TTC549 (cell line): ENCODE measurements around the gene SHROOM2.
"Not testable (repeated sequence)": the region's sequence is repeated elsewhere in the genome, so short reads cannot be mapped to it uniquely, and the experiment has no call there.

Source experiments
- FAIRE-seq: peaks from 2 replicates; lab custom pipeline; 2012; peaks lifted over from hg19 to GRCh38; lab: Jason Lieb, UNC

SHROOM2 gene

DNA sequence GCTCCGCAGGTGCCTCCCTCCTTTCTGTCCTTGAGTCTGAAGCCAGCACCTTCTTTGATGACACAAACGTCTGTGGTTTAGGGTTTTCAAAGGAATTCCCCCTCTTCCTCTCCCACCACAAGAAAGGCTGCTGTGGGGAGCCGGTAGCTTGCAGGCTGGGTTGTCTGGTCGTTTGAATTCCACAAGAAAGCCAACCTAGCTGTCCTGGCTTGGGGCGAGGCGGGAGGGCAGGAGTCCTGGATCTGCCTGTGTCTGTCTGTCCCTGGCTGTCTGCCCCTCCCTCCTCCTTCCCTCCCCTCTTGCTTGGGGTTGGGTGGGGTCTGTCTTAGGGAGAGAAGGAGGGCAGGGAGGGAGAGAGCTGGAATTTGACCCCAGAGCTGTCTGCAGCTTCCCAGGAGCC, 56.3 kb downstream of the SHROOM2 start:
- FAIRE-seq, result no peak

DNA sequence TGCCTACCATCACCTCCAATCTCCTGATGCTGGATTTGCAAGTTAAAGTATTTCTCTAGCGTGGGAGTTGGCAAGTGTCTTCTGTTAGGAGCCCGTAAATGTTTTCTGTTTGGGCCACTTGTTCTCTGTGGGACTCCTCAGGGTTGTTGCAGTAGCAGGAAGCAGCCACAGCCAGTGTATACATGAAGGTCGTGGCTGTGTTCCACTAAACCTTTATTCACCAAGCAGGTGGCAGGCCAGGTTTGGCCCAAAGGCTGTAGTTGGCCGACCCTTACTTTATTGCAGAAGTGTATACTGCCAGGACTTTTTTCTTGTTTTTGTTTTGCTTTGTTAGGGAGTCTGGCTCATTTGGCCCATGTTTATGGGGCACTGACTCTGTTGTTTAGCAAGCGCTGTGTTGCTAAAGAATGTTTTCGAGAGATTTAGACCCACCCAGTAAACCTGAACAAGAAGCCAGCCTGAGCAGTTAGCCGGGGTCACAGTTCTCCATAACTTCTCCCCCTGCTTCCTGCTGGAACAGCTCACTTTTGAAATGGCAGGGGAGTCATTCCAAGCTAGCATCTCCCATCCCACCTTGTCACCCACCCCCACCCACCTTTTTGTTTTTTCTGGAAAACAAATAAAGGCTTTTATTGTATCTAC, 58.8 kb downstream of the SHROOM2 start:
- FAIRE-seq, result no peak

DNA sequence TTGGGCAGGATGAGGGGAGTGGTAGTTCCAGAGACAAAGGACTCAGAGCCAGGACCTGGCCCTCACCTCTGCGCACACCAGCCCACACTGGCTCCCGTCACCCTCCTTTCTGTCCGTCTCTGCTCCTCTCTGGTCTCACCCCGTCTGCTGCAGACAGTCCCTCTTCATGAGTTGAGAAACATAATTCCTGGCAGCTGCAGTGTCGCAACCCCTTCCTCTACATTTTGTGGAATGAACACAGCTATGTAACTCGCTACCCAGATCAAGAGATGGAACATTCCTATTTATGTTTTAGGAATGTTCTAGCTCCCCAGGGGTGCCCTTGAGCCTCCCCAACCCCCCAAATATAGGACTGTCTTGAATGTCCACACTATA, 59.3 kb downstream of the SHROOM2 start:
- FAIRE-seq, result no peak

DNA sequence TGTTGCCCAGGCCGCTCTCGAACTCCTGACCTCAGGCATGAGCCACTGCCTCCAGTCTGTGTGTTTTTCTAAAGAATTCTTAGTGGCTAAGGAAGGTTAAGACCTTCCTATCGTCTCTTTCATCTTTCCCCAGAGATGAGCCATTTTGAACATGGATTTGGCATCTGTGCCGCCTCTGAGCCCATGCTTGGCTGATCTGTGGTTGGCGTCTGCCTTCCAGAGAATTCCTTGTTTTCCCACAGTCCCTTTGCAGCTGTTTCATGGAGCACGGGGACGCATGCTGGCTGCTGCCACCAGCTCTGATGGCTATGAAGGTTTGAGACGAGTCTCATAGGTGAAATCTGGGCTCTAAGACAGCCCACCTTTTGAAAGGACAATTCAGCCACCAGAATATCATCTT, 60.4 kb downstream of the SHROOM2 start:
- no peak for FAIRE-seq

DNA sequence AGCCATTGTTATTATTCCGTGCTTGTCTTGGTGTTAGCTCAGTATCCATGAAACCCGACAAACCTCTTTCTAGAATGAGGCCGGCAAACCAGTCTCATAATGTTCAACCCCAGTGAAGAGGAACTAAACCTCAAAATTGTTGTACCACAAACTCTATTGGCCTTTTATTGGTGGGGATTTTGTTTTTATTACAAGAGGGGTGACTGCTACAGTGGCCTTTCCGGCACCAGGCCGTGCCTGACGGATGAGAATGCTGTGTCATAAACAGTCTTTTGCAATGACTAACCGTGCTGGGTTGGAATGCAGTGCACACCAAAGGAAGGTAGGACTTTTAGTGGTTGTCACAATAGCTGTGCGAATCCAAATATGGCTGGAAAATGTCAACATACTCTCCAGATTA, 60.8 kb downstream of the SHROOM2 start:
- no peak for FAIRE-seq

DNA sequence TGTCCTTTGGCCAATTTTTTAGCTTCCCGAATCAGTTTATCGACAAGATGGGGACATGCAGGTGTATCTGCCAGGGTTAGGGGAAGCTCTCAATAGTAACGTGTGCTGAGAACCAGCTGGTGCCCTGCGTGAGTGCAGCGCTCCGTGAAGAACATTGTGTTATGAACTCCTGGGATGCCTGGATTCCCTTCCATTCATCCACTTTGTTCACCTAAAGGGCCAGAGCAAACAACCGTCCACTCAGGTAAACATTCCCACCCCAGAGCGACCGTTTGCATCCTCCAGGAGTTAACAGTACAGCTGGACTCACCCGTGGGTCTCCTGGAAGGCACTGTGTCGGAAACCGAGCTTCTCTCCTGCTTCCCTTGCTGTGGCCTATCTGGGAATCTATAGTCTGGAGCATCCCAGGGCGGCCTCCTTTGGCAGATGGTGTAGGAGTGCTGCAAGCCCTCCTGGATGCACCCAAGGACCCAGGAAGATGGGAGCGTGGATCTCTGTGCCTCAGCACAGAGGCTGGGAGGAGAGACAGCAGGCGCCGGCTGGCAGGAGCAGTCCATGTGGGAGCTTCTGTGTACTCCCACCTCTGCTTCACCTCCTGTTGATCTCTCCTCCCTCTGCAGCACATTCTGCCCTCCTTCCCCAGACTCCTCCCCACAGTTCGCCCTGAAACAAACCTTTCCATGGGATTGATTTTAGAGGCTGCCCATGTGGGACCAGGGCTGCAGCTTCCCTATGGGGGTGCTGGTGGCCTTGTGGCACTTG, 62.7 kb downstream of the SHROOM2 start:
- no peak for FAIRE-seq

DNA sequence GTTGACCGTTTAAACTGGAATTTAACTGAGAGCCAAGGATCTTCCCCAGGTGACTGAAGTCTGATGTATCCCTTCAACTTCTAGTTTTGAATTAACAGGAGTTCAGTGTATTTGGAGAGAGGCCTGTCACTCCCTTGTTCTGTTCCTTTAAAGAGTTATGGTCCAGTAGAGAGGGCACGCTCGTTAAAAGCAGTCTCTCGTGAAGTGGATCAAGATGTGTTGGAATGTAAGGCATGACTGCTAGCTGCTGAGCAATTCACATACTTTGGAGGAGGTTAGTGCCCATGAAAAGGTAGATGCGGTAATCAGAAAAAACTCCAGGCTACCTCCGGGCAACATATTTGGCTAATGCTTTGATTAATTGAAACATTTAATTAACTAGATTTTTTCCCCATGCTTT, 65.7 kb downstream of the SHROOM2 start:
- FAIRE-seq, result no peak

DNA sequence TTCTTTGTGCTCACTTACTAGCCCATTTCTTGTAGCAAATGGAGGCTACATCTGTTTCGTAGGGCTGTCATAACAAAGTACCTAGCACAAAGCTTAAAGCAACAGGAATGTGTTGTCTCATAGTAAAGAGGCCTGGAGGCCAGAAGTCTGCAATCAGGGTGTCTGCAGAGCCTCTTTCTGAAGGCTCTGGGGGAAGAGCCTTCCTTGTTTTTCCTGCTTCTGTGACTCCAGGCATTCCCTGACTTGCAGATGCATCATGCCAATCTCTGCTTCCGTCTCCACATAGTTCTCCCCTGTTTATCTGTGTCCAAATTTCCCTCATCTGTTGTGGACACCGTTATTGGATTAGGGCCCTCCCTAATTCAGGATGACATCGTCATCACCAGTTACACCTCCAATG, 67.1 kb downstream of the SHROOM2 start:
- no peak for FAIRE-seq

DNA sequence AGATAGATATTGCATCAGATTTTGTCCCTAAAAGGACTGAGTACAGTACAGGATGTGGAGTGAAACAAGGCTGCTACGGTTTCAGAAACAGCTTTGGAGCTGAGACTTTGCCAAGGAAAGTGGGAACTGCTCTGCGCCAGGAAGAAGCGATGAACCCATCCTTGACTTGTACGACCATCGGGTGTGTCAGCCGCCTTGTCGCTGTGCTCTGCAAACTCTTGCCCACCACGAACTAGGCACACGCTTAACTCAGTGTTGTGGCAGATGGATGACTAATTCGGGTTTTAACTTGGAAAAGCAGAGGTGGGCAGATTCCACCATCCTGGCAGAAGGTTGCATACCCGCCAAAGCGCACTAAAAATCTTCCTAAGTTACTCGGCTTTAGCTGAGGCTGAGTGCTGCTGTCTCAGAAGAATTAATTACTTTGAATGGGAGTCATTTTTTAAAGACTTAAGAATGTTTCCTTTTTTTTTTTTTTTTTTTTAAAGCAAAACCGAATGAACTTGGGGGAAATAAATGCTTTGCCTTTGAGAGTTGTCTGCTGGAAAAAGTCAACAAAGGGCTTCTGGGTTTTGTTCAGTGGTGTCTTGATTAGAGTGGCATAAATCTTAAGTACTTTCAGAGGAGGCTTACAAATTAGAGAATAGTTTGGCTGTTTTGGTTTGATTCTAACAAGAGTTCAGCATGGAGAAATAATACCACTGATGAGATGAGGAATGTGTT, 69.5 kb downstream of the SHROOM2 start:
- no peak for FAIRE-seq

DNA sequence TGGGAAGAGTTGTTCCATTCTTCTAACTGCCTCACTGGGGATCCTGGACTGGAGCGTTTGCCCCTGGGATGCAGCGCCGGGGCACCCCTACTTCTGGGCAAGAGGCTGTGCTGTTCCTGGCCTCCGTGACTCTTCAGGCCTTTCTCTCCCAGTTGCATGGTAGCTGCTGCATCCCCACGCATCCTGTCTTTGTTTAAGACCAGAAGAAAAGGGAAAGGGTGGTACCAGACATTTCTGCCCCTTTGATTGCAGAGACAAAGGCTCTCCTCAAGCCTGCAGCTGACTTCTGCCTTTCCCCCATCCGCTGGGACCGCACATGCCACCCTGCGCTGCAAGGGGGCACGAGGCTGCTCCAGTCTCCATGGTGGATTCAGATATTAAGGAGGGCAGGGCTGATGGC, 70.4 kb downstream of the SHROOM2 start:
- no peak for FAIRE-seq

DNA sequence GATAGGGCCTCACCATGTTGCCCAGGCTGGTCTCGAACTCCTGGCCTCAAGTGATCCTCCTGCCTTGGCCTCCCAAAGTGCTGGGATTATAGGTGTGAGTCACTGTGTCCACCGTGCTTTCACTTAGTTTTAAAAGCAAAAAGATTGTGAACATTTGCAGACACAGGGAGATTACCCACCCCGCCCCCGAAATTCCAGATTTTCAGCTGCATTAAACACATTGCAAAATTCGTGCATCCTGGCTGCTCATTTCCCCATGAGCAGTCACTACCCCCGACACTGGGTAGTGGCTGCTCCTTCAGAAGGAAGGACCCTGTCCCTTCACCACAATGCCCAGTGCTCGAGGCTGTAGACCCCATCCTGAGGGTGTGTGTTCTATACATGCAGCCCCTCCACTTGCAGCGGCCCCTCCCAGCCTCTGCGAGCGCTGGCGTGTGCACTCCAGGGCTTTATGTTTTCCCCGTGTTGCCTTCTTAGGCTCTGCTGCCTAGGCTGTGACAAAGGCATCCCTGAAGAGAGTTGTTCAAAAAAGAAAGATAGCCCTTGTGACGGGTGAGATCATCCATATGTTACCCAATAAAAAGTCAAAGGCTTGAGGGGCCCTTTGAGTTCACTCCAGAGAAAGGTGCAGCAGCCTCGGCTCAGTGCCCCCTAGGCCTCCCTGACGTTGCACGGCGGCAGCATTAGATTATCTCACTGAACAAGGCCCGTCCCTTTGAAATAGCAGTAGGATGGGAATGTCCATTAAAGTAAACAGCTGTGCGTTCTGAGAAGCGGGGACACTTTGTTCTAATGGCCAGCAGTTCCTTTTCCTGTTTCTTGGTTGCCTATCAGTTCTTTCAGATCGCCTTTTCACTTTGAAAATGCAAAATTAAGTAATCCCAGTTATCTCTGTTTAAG, 71.6 kb downstream of the SHROOM2 start:
- no peak for FAIRE-seq

DNA sequence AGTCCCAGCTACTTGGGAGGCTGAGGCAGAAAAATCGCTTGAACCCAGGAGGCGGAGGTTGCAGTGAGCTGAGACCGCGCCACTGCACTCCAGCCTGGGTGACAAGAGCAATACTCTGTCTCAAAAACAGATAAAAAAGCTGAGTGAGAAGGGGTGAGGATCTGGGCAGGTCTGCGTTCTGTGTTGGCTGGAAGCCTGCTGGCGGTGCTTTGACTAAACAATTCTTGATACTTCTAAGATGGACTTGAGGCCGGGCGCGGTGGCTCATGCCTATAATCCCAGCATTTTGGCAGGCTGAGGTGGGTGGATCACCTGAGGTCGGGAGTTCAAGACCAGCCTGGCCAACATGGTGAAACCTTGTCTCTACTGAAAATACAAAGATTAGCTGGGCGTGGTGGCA, 72.5 kb downstream of the SHROOM2 start:
- not testable (repeated sequence) for FAIRE-seq

DNA sequence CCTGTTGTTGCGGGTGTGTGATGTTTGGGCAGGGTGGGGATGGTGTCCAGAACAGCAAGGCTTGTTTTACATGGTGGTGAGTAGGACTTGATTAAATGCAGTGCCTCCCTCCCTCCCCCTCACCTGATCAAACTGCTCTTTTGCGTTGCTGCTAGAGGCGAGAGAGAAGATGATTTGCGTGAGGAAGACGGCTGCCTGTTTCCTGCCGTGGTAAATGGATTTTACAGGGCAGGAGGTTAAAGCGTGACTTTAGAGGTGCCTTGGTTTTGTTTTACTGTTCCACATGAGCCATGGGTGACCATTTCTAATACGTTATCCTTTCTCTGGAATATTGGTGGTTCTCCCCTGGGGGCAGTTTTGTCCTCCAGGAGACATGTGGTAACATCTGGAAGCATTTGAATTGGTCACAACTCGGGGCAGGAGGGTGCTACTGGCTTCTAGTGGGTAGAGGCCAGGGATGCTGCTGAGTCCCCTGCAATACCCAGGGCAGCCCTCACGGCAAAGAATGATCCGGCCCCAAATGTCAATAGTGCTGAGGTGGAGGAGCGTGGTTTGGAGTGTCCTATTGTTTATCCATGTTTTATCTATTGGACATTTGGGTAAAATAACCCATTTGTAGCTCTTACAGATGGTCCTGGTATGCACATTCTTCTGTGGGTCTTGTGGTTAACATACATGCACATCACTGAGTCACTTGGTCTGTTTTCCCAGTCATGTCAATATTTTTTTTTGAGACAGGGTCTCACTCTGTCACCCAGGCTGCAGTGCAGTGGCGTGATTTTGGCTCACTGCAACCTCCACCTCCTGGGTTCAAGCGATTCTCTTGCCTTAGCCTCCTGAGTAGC, 73.7 kb downstream of the SHROOM2 start:
- no peak for FAIRE-seq

DNA sequence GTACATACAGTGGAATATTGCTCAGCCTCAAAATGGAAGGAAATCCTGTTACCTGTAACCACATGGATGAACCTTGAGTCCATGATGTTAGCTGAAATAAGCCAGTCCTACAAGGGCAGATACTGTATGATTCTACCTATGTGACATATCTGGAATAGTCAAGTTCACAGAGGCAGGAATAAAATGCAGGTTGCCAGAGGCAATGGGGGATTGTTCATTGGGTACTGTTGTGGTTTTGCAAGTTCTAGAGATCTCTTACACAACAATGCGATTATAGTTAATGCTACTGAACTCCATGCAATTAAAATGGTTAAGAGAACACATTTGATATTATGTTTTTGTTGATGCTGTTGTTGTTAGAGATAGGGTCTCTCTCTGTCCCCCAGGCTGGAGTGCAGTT, 74.6 kb downstream of the SHROOM2 start:
- no peak for FAIRE-seq

DNA sequence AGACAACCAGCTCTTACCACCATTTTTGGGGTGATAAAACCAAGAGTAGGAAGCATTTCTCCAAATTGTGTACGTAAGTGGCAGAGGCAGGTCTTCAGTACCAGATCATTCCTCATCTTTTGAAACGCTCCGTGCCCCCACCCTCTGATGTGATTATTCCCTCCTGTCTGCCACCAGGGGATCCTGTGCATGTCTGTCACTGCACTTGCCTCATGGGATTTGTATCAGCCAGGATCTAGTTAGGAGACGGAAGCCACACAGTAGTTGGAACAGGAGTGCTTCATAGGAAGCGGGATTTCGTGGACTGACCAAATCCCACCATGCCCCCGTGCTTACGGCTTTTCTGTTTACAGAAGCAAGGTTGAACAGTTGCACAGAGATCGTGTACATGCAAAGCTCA, 75.5 kb downstream of the SHROOM2 start:
- no peak for FAIRE-seq

DNA sequence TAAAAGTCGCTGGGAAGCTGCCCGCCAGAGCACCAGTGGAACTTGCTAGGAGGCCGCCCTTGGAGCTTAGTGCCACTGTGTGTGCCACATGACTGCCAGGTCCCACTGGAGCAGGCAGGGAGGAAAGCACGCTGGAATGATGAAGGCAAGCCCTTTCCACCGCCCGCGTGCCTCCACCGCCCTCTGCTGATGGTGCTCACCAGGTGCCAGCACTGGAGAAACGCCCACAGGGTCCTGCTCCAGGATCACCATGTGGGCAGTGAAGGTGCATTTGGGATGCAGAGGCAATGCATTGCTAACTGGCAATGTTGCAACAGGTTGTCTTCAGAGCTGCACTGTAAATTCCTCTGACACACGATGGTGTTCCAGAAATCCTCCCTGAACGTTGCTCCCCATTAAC, 76.3 kb downstream of the SHROOM2 start:
- no peak for FAIRE-seq

DNA sequence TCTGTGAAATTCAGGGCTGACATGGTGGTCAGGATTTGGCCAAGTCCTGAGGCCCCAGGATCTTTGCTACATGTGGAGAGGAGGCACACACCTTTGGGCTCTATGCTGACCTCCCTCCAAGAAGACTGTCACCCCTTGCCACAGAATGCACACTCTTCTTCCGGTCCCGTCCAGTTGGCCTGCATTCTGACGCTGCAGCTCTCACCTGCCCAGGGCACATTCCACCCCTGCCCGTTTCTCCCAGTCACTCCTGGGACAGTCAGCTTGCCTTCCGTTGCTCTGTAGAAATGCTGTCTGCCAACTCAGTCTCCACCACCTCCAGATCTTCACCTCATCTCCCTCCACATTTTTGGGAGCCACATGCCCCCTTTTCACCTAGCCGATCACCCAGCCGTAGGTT, 76.7 kb downstream of the SHROOM2 start:
- FAIRE-seq, result no peak

DNA sequence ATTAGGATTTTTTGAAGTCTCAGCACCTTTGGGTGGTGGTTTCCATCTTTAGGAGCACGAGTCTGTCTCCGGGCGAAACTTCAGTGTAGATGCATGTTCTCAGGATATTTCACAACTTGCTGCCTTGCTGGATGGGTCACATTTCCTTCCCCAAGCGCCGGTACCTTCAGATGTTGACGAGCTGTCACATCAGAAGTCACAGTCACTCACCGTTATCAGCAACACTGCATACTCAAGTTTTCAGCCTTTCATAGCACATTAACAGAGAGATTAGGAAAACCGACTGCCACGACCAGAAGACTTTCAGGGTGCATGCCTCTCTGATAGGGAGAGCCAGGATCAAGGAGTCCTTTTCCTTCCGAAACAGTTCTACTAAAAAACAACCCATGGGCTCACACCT, 77.8 kb downstream of the SHROOM2 start:
- FAIRE-seq, result no peak

DNA sequence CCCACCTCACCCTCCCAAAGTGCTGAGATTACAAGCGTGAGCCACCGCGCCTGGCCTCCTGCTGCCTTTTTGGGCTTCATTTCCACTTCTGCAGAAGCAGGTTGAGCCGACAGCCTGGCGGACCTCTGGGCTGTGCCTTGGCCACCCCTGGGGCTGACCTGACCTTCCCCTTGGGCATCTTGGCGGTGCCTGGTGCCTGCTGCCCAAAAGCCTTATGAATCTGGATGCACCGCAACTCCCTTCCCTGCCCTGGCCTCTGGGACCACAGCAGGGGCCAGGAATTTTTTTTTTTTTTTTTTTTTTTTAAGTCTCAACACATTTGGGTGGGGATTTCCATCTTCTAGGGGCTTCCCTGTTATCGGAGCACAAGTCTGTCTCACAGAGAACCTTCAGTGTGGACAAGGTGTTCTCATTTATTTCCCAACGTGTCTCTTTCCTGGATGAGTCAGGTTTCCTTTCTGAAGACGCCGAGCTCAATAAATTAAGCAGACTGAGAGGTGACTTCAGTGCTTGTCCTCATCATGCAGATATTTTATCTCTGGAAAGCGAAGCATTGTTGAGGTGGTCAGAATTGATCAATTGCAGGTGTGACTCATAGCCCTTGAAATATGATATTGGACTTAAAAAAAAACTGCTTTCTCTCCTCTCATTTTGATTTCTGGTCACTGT, 79.7 kb downstream of the SHROOM2 start:
- no peak for FAIRE-seq

DNA sequence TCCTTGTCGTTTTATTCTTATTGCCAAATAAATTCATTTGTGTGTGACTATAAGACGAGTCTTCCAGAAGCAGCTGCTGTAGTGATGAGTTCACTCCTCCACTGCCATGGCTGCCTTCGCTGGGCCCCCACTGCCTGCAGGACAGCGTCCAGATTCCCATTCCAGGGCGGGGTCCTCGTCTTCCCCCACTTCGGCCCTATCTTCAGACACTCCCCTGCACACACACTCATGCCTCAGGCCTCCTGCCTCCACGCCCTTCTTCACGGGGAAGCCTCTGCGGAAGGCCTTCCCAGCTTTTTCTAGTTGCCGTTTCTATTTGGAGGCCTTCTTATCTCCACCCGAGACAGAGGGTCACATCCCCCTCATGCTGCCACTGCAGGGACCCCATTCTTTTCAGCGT, 80.4 kb downstream of the SHROOM2 start:
- FAIRE-seq, result no peak

DNA sequence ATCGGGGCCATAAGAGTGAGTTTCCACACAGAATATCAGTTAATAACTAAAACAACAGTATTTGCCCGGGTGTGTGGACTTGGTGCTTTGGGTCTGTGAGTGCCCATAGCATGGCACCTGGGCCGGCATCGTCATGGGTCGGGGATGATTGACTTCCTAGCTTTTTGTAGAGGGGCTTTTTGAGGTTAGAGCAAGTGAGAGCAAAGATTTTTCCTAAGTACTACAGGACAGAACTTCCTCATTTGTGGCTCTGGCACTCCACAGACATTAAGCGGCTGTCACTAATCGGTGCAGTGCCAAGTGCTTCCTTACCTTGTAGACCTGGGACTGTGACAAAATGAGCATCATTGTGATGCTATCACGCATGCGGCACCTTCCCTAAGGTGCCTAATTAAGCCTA, 81.0 kb downstream of the SHROOM2 start:
- no peak for FAIRE-seq
